Measurements from ENCODE around the gene LARP7.
A peak's percentile ranks its signal among the peaks of the same experiment; 100 is the strongest.
"Not testable (repeated sequence)": the region's sequence is repeated elsewhere in the genome, so short reads cannot be mapped to it uniquely, and the experiment has no call there.

The LARP7 gene

GRCh38 chr4:112642526-112642925, 5.6 kb downstream of the LARP7 start:
- Histone ChIP-seq H3K27ac (ENCODE audit: low read length) (no peak overlapping the region), H2AFZ (ENCODE audit: low read depth, low read length) (no peak overlapping the region), H4K20me1 (ENCODE audit: insufficient read depth, low read length) (no peaks in the 10 kb centered on the region), H3K9ac (ENCODE audit: low read length) (no peak overlapping the region), H3K79me2 (ENCODE audit: low read length) (peaks cover 34% of the 10 kb centered on the region), H3K9me3 (ENCODE audit: insufficient read depth, low read length) (no peaks in the 10 kb centered on the region), H3K4me1 (ENCODE audit: low read length) (peaks cover 24% of the 10 kb centered on the region), H3K27me3 (ENCODE audit: low read depth, low read length) (no peaks in the 10 kb centered on the region), H3K4me3 (ENCODE audit: low read length) (no peak overlapping the region), H3K4me2 (ENCODE audit: low read length) (no peak overlapping the region), H3K36me3 (replicated peaks; ENCODE audit: low read depth, low read length) (peaks cover 5% of the 10 kb centered on the region)
- TF ChIP-seq CTCF (IDR thresholded peaks at IDR 0.05; ENCODE audit: low read depth, low read length) (no peak), EZH2phosphoT487 (IDR thresholded peaks at IDR 0.05; ENCODE audit: low read depth) (no peak)

- Histone ChIP-seq H3K4me2 (ENCODE audit: low read length) (peak overlapping the region; percentile 10; the same call in 1 of the 2 replicates), H3K4me1 (ENCODE audit: low read length) (peaks cover 18% of the 10 kb centered on the region), H3K79me2 (ENCODE audit: low read length) (0 out of 2 replicates have a peak, but pooled peaks cover 14% of the 10 kb centered on the region)
- H3K36me3 ChIP-seq (replicated peaks; ENCODE audit: low read depth, low read length); H4K20me1 ChIP-seq (ENCODE audit: insufficient read depth, low read length); H3K9me3 ChIP-seq (ENCODE audit: insufficient read depth, low read length); H3K27me3 ChIP-seq (ENCODE audit: low read depth, low read length); H3K4me3 ChIP-seq (ENCODE audit: low read length); H3K27ac ChIP-seq (ENCODE audit: low read length); H2AFZ ChIP-seq (ENCODE audit: low read depth, low read length); H3K9ac ChIP-seq (ENCODE audit: low read length): not testable (repeated sequence)
These were observed 7.9 kb downstream of the LARP7 start for GRCh38 chr4:112644595-112645535.

GRCh38 chr4:112645541-112646329, 8.8 kb downstream of the LARP7 start:
- Histone ChIP-seq H3K27ac (ENCODE audit: low read length) (no peak overlapping the region), H3K4me3 (ENCODE audit: low read length) (no peak overlapping the region), H3K36me3 (replicated peaks; ENCODE audit: low read depth, low read length) (peaks cover 14% of the 10 kb centered on the region)

More at GRCh38 chr4:112645541-112646329, 8.8 kb downstream of the LARP7 start:
- no peak overlapping the region for H3K4me2 ChIP-seq (ENCODE audit: low read length)
- H3K79me2 ChIP-seq (ENCODE audit: low read length): 0 out of 2 replicates have a peak, but pooled peaks cover 9% of the 10 kb centered on the region
- no peak overlapping the region for H2AFZ ChIP-seq (ENCODE audit: low read depth, low read length)
- H4K20me1 ChIP-seq (ENCODE audit: insufficient read depth, low read length): no peaks in the 10 kb centered on the region
- peaks cover 18% of the 10 kb centered on the region for H3K4me1 ChIP-seq (ENCODE audit: low read length)
- no peaks in the 10 kb centered on the region for H3K9me3 ChIP-seq (ENCODE audit: insufficient read depth, low read length)
- no peak overlapping the region for H3K9ac ChIP-seq (ENCODE audit: low read length)
- TF ChIP-seq EZH2phosphoT487 (IDR thresholded peaks at IDR 0.05; ENCODE audit: low read depth) (no peak), CTCF (IDR thresholded peaks at IDR 0.05; ENCODE audit: low read depth, low read length) (no peak)
- no peaks in the 10 kb centered on the region for H3K27me3 ChIP-seq (ENCODE audit: low read depth, low read length)

Measured in OCI-LY3 (cell line).